B cell (primary cell): Measurements from ENCODE around the gene FXYD7. TPM values are rescaled to one million over a fixed set of nuclear protein-coding genes. Genes with fewer than 3 reads are reported as not detected.

ENCODE experiments used
- ATAC-seq: fragments of 200-7000 bp; cut with Tn5 transposase; one replicate; pipeline ENCODE4 v1.10.0; 2021; ENCODE audit warnings: low read depth, mild to moderate bottlenecking, moderate number of reproducible peaks, moderate library complexity
- CTCF ChIA-PET: fragments of 350-600 bp; sonication (Branson Sonifier 250); formaldehyde crosslinking; loops from one replicate; lab custom pipeline; 2021; ENCODE audit warnings: antibody characterized with exemption, inconsistent platforms; lab: Charles Lee
- POLR2A ChIA-PET: fragments of 350-600 bp; sonication (Branson Sonifier 250); formaldehyde crosslinking; loops from one replicate; lab custom pipeline; 2021; ENCODE audit warnings: antibody characterized with exemption; lab: Charles Lee
- DNase-seq: peaks from one replicate; pipeline ENCODE4 v3.0.0; 2013
- H2AFZ ChIP-seq: 2 replicates; pipeline ENCODE4 v1.6.1; 2012; ENCODE audit warnings: mild to moderate bottlenecking, low read depth, low read length; ENCODE audit not compliant: insufficient read depth, poor library complexity, severe bottlenecking
- H3K27ac ChIP-seq, 2 donors: 1 replicate in 1 of 2; 2 replicates in 1 of 2; pipeline ENCODE4 v1.5.1; 2012 to 2013; ENCODE audit warnings: low read length in 2 of 2, mild to moderate bottlenecking in 2 of 2, moderate library complexity in 1 of 2
- H3K27me3 ChIP-seq, 4 experiments: fragments of 200-600 bp in 1 of 4; sonication (generic) in 1 of 4; replicated peaks in 1 of 4; 1 replicate in 2 of 4; 2 replicates in 2 of 4; pipeline versions ENCODE4 v1.6.1 to v1.7.0; 2013 to 2016; ENCODE audit warnings: low read length in 3 of 4, mild to moderate bottlenecking in 2 of 4, mixed read lengths in 1 of 4, moderate library complexity in 1 of 4; ENCODE audit not compliant: insufficient read depth in 4 of 4, control insufficient read depth in 3 of 4; ENCODE audit errors: control extremely low read depth in 1 of 4
- H3K36me3 ChIP-seq, 2 experiments: replicated peaks in 1 of 2; 1 replicate in 1 of 2; 2 replicates in 1 of 2; pipeline versions ENCODE4 v1.6.1 to v1.7.1; 2013; ENCODE audit warnings: low read length in 1 of 2; ENCODE audit not compliant: insufficient read depth in 2 of 2, control insufficient read depth in 1 of 2; ENCODE audit errors: control extremely low read depth in 1 of 2, extremely low read depth in 1 of 2
- H3K4me1 ChIP-seq, 2 donors: fragments of 200-600 bp in 1 of 2; sonication (generic) in 1 of 2; 1 replicate in 1 of 2; 2 replicates in 1 of 2; pipeline versions ENCODE4 v1.5.1 to v1.6.1; 2013 to 2017; ENCODE audit warnings: low read length in 2 of 2; ENCODE audit not compliant: control insufficient read depth in 2 of 2, insufficient read depth in 2 of 2
- H3K4me2 ChIP-seq: replicated peaks from 2 replicates; pipeline ENCODE3; 2012; ENCODE audit warnings: mild to moderate bottlenecking, low read depth, low read length; ENCODE audit not compliant: poor library complexity, severe bottlenecking
- H3K4me3 ChIP-seq, 5 experiments: fragments of 200-600 bp in 1 of 5; sonication (generic) in 1 of 5; 1 replicate in 3 of 5; 2 replicates in 2 of 5; pipeline versions ENCODE4 v1.5.1 to v1.7.0; 2011 to 2016; ENCODE audit warnings: low read length in 4 of 5, mild to moderate bottlenecking in 4 of 5, low read depth in 2 of 5, control low read depth in 1 of 5, moderate library complexity in 1 of 5; ENCODE audit not compliant: insufficient read depth in 1 of 5; ENCODE audit errors: control extremely low read depth in 1 of 5, extremely low read depth in 1 of 5
- H3K79me2 ChIP-seq: fragments of 200-600 bp; sonication (generic); one replicate; pipeline ENCODE4 v1.6.0; 2016; ENCODE audit warnings: low read length; ENCODE audit not compliant: control insufficient read depth, insufficient read depth
- H3K9ac ChIP-seq: fragments of 200-600 bp; sonication (generic); 2 replicates; pipeline ENCODE4 v1.6.1; 2017; ENCODE audit warnings: mild to moderate bottlenecking, low read length, moderate library complexity
- H3K9me3 ChIP-seq, 3 donors: one replicate each; pipeline versions ENCODE4 v1.6.1 to v1.7.1; 2013; ENCODE audit warnings: low read length in 2 of 3; ENCODE audit not compliant: control insufficient read depth in 2 of 3, insufficient read depth in 1 of 3; ENCODE audit errors: control extremely low read depth in 1 of 3
- H4K20me1 ChIP-seq: 2 replicates; pipeline ENCODE4 v1.6.0; 2012; ENCODE audit warnings: mild to moderate bottlenecking, low read length; ENCODE audit not compliant: insufficient read depth, control insufficient read depth, poor library complexity, severe bottlenecking
- H3K27ac Mint-ChIP-seq: one replicate; pipeline ENCODE4 v1.8.0; 2021; ENCODE audit warnings: mixed read lengths
- H3K27me3 Mint-ChIP-seq: one replicate; pipeline ENCODE4 v1.8.0; 2021; ENCODE audit warnings: mixed read lengths
- H3K4me1 Mint-ChIP-seq: one replicate; pipeline ENCODE4 v1.8.0; 2021; ENCODE audit warnings: mixed read lengths
- H3K4me3 Mint-ChIP-seq: one replicate; pipeline ENCODE4 v1.8.0; 2021; ENCODE audit warnings: mixed read lengths
- H3K9me3 Mint-ChIP-seq: one replicate; pipeline ENCODE4 v1.8.0; 2022; ENCODE audit warnings: mixed read lengths; ENCODE audit not compliant: insufficient read depth
- EZH2 ChIP-seq: IDR thresholded peaks from 2 replicates; pipeline ENCODE4 v1.6.1; 2012; ENCODE audit warnings: borderline replicate concordance, low read depth, mild to moderate bottlenecking, moderate library complexity, low read length; ENCODE audit not compliant: insufficient read depth, poor library complexity, severe bottlenecking
- WGBS: methylation state at CpG from one replicate; pipeline ENCODE4 v1.1.5; 2013; ENCODE audit warnings: missing lambda C conversion rate; ENCODE audit not compliant: insufficient coverage; 5-methylcytosine and 5-hydroxymethylcytosine counted together
- intact Hi-C: fragments of 100-400 bp; cut with micrococcal nuclease; formaldehyde crosslinking; loops from one replicate; pipeline ENCODE4 v1.10.0; 2022
- polyA plus RNA-seq: library from polyadenylated mRNA; depleted of rRNA; stranded (reverse); fragments of >200 nt; gene quantifications from 2 replicates; pipeline ENCODE4 v1.2.3, GENCODE V29; 2012
- total RNA-seq, 2 donors: library from RNA; stranded (reverse); fragments of 120-200 nt in 1 of 2; gene quantifications; 1 replicate in 1 of 2; 2 replicates in 1 of 2; pipeline versions ENCODE4 v1.2.3 to v1.2.4, GENCODE V29; 2013 to 2022
- TF ChIP-seq, protein P1 (sequence below): fragments of 200-600 bp; IDR thresholded peaks from one replicate; pipeline ENCODE4 v1.8.0; 2022; ENCODE audit warnings: antibody characterized with exemption, mild to moderate bottlenecking

FXYD7 gene
- total and polyA plus RNA-seq, 2 donors (not counting 1 experiment from before 2014, with no cell fraction given) = 3.8 to 27.4 TPM

DNA sequence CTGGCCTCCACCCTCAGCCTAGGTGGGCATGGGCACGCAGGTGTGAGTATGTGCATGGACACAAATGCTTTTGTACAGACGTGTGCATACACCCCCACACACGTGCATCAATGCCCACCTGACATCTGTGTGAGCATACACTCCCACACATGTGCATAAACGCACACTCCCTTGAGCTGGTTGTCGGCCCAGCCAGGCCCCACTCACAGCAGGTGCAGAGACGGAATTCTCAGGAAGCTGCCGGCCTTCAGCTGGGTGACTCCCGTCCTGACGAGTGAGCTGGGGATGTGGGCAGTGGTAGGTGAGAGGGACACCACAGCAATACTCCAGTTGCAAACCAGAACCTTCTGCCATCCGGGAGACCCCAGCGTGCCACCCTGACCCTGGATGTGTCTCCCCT is 9.2 kb upstream of the FXYD7 start:
- H3K9ac ChIP-seq = no peak overlapping the region
- intact Hi-C loops = no loop called here
- H3K27ac Mint-ChIP-seq = no peak overlapping the region
- peaks cover 3% of the 10 kb centered on the region for H3K9me3 Mint-ChIP-seq
- ChIA-PET CTCF (interaction anchor here (4.6 to 5.9 kb wide), 2 partner anchors 18 to 67 kb away, joined by 31 to 65 read pairs; partner anchors contain the start of gene FXYD3), POLR2A (no interaction called here)
- H3K27ac ChIP-seq = no peak overlapping the region
- H3K36me3 ChIP-seq = no peaks in the 10 kb centered on the region
- no peak for ATAC-seq
- no peak overlapping the region for H3K4me2 ChIP-seq
- 97% methylated on average over 6 of the region's 11 CpGs for WGBS
- no peak overlapping the region for H3K4me3 Mint-ChIP-seq
- peaks cover 21% of the 10 kb centered on the region for H3K4me1 Mint-ChIP-seq
- H3K79me2 ChIP-seq = no peaks in the 10 kb centered on the region
- peaks cover 0 to 3% (median 0%) of the 10 kb centered on the region in 3 donors for H3K9me3 ChIP-seq
- peaks cover 5% of the 10 kb centered on the region for H3K27me3 Mint-ChIP-seq
- H3K4me1 ChIP-seq = peaks cover 0 to 25% of the 10 kb centered on the region in 2 donors
- no peaks in the 10 kb centered on the region for H3K27me3 ChIP-seq
- TF ChIP-seq, protein P1, sequence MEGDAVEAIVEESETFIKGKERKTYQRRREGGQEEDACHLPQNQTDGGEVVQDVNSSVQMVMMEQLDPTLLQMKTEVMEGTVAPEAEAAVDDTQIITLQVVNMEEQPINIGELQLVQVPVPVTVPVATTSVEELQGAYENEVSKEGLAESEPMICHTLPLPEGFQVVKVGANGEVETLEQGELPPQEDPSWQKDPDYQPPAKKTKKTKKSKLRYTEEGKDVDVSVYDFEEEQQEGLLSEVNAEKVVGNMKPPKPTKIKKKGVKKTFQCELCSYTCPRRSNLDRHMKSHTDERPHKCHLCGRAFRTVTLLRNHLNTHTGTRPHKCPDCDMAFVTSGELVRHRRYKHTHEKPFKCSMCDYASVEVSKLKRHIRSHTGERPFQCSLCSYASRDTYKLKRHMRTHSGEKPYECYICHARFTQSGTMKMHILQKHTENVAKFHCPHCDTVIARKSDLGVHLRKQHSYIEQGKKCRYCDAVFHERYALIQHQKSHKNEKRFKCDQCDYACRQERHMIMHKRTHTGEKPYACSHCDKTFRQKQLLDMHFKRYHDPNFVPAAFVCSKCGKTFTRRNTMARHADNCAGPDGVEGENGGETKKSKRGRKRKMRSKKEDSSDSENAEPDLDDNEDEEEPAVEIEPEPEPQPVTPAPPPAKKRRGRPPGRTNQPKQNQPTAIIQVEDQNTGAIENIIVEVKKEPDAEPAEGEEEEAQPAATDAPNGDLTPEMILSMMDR = no peak
- no peak for TF ChIP-seq EZH2
- no peaks in the 10 kb centered on the region for H4K20me1 ChIP-seq
- no peak overlapping the region for H3K4me3 ChIP-seq
- no peak for DNase-seq
- H2AFZ ChIP-seq = no peak overlapping the region

GRCh38 chr19:35134601-35135242 is 8.3 kb upstream of the FXYD7 start, which contains the start of gene LGI4:
Gene LGI4 (minus strand): TSS chr19:35135059. CDS start chr19:35134680, 379 bp downstream.
- Histone ChIP-seq H3K79me2 (no peaks in the 10 kb centered on the region), H3K9ac (no peak within 1 kb of the TSS), H3K4me1 (peaks cover 0 to 25% of the 10 kb centered on the region in 2 donors), H3K27ac (no peak within 1 kb of the TSS), H3K4me3 (no peak within 1 kb of the TSS), H3K27me3 (peaks cover 0 to 2% (median 0%) of the 10 kb centered on the region in 4 experiments), H4K20me1 (no peaks in the 10 kb centered on the region), H3K36me3 (no peaks in the 10 kb centered on the region), H2AFZ (no peak within 1 kb of the TSS), H3K4me2 (no peak within 1 kb of the TSS), H3K9me3 (peaks cover 0 to 3% (median 0%) of the 10 kb centered on the region in 3 donors)
- ChIA-PET CTCF (interaction anchor here (0.6 to 5.9 kb wide), 14 partner anchors 10 to 360 kb away, joined by 3 to 65 read pairs (median 6); partner anchors contain the start of genes FXYD3 and FXYD5), POLR2A (interaction anchor here (0.7 kb wide), 1 partner anchor 55 kb away, joined by 6 read pairs; no protein-coding TSS in a partner anchor)
- no peak for DNase-seq
- peak within 1 kb of the TSS; percentile 75 for H3K27ac Mint-ChIP-seq
- 100% methylated on average over 3 of the region's 15 CpGs for WGBS
- H3K4me3 Mint-ChIP-seq = no peak within 1 kb of the TSS
- H3K4me1 Mint-ChIP-seq = peaks cover 21% of the 10 kb centered on the region
- peaks cover 3% of the 10 kb centered on the region for H3K9me3 Mint-ChIP-seq
- TF ChIP-seq, protein P1 = no peak
- no peak for TF ChIP-seq EZH2
- peaks cover 5% of the 10 kb centered on the region for H3K27me3 Mint-ChIP-seq
- ATAC-seq = no peak
- intact Hi-C loops = loop anchor here (1.0 kb wide), 3 partner anchors 10 to 67 kb away; no protein-coding TSS in a partner anchor
